PC-3 (cell line): Measurements from ENCODE around the gene GNRH2.

Experiments
- EZH2 ChIP-seq: fragments of 300-600 bp; sonication (generic); IDR thresholded peaks from one replicate; pipeline ENCODE4 v1.6.1; 2017; ENCODE audit warnings: antibody characterized with exemption, mild to moderate bottlenecking, low read length; ENCODE audit not compliant: unreplicated experiment
- EZH2phosphoT487 ChIP-seq: fragments of 300-600 bp; sonication (generic); IDR thresholded peaks from 2 replicates; pipeline ENCODE4 v1.6.1; 2018; ENCODE audit warnings: mild to moderate bottlenecking, antibody characterized with exemption, low read length, borderline replicate concordance
- TF ChIP-seq, protein P1 (sequence below): fragments of 300-600 bp; sonication (generic); conservative IDR thresholded peaks from 2 replicates; pipeline ENCODE4 v1.5.1; 2017; ENCODE audit warnings: antibody characterized with exemption, low read depth, mild to moderate bottlenecking, low read length

DNA sequence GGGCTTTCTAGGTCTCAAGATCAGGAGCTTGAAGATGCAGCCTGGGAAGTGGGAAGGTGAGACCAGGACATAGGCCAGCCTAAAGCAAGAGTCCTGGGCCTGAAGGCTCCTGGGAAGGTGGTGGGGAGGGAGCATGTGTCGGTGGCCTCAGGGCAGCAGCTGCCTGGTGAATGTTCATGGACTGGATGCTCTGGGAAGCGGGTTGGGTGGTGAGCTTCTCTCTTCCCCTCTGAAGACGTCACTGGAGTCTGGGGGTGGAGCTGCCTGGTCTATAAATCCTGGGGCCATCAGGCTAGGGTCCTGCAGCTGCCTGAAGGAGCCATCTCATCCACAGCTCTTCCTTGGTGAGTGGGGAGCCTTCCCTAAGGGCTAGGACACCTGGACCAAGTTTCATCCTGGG is at the start of gene GNRH2:
- TF ChIP-seq, protein P1, sequence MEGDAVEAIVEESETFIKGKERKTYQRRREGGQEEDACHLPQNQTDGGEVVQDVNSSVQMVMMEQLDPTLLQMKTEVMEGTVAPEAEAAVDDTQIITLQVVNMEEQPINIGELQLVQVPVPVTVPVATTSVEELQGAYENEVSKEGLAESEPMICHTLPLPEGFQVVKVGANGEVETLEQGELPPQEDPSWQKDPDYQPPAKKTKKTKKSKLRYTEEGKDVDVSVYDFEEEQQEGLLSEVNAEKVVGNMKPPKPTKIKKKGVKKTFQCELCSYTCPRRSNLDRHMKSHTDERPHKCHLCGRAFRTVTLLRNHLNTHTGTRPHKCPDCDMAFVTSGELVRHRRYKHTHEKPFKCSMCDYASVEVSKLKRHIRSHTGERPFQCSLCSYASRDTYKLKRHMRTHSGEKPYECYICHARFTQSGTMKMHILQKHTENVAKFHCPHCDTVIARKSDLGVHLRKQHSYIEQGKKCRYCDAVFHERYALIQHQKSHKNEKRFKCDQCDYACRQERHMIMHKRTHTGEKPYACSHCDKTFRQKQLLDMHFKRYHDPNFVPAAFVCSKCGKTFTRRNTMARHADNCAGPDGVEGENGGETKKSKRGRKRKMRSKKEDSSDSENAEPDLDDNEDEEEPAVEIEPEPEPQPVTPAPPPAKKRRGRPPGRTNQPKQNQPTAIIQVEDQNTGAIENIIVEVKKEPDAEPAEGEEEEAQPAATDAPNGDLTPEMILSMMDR: no peak
- no peak for TF ChIP-seq EZH2
- no peak for TF ChIP-seq EZH2phosphoT487
